Measurements from ENCODE around the gene RBMS3. TPM values are rescaled to one million over a fixed set of nuclear protein-coding genes. Genes with fewer than 3 reads are reported as not detected.

Gene RBMS3
- total RNA-seq, 1 donor: 81.1 TPM

DNA sequence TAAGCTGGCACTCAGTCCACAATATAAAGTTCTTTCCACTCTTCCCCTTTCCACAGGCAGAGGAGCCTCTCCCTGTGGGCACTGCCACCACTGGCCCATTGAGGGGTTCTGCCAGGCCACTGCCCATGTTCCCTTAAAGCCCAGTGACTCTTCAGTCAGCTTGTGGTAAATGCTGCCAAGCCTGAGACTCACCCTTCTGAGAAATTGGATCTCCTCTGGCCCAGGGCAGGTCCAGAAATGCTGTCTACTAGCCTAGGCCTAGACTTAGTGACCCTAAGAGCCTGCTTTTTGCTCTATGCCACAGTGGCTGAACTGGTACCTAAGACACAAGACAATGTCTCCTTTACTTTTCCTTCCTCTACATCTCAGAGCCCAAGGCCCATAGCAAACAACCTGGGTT lies 295.8 kb downstream of the RBMS3 start:
- H3K79me2 ChIP-seq (ENCODE audit: insufficient read depth, low read length): peaks cover 45% of the 10 kb centered on the region

DNA sequence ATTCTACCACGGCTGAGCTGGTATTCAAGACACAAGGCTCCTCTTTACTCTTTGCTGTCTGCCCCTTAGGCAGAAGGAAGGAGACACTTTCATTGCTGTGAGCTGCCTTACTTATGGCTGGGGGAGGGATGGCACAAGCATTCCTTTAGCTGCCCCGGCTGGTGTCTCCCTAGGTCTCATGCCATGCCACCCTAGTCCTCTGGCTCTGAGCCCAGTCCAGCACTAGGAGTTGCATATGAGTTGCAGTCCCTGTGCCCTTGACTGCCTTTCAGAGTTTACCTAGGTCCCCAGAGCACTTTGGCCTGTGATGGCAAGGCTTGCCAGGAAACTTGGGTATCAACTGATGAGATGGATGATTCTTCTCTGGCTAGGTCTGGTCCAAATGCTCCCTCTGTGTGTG lies 296.4 kb downstream of the RBMS3 start:
- Histone ChIP-seq H3K79me2 (ENCODE audit: insufficient read depth, low read length) (peaks cover 42% of the 10 kb centered on the region), H3K27ac (ENCODE audit: low read depth, low read length) (no peak overlapping the region), H3K4me3 (ENCODE audit: insufficient read depth, low read length) (no peak overlapping the region), H3K4me1 (ENCODE audit: insufficient read depth, low read length) (no peaks in the 10 kb centered on the region), H3K36me3 (ENCODE audit: insufficient read depth, low read length) (no peaks in the 10 kb centered on the region), H3K4me2 (ENCODE audit: insufficient read depth, low read length) (no peak overlapping the region), H2AFZ (ENCODE audit: low read length) (no peak overlapping the region), H3K27me3 (ENCODE audit: insufficient read depth, low read length) (no peaks in the 10 kb centered on the region), H4K20me1 (ENCODE audit: insufficient read depth, low read length) (peaks cover 11% of the 10 kb centered on the region), H3K9me3 (ENCODE audit: low read depth, low read length) (no peaks in the 10 kb centered on the region)
- no peak for DNase-seq (ENCODE audit: insufficient read length, low spot score, missing footprints)
- TF ChIP-seq, protein P1, sequence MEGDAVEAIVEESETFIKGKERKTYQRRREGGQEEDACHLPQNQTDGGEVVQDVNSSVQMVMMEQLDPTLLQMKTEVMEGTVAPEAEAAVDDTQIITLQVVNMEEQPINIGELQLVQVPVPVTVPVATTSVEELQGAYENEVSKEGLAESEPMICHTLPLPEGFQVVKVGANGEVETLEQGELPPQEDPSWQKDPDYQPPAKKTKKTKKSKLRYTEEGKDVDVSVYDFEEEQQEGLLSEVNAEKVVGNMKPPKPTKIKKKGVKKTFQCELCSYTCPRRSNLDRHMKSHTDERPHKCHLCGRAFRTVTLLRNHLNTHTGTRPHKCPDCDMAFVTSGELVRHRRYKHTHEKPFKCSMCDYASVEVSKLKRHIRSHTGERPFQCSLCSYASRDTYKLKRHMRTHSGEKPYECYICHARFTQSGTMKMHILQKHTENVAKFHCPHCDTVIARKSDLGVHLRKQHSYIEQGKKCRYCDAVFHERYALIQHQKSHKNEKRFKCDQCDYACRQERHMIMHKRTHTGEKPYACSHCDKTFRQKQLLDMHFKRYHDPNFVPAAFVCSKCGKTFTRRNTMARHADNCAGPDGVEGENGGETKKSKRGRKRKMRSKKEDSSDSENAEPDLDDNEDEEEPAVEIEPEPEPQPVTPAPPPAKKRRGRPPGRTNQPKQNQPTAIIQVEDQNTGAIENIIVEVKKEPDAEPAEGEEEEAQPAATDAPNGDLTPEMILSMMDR (IDR thresholded peaks at IDR 0.05; ENCODE audit: extremely low read depth, low read depth, low read length): no peak

More for the DNA sequence above, 295.8 kb downstream of the RBMS3 start:
- no peaks in the 10 kb centered on the region for H3K9me3 ChIP-seq (ENCODE audit: low read depth, low read length)
- TF ChIP-seq, protein P1 (IDR thresholded peaks at IDR 0.05; ENCODE audit: extremely low read depth, low read depth, low read length): no peak
- no peak overlapping the region for H3K4me3 ChIP-seq (ENCODE audit: insufficient read depth, low read length)
- no peak overlapping the region for H3K27ac ChIP-seq (ENCODE audit: low read depth, low read length)
- no peak overlapping the region for H2AFZ ChIP-seq (ENCODE audit: low read length)
- no peak overlapping the region for H3K4me2 ChIP-seq (ENCODE audit: insufficient read depth, low read length)
- peaks cover 11% of the 10 kb centered on the region for H4K20me1 ChIP-seq (ENCODE audit: insufficient read depth, low read length)
- no peaks in the 10 kb centered on the region for H3K27me3 ChIP-seq (ENCODE audit: insufficient read depth, low read length)
- H3K36me3 ChIP-seq (ENCODE audit: insufficient read depth, low read length): no peaks in the 10 kb centered on the region
- no peak for DNase-seq (ENCODE audit: insufficient read length, low spot score, missing footprints)
- H3K4me1 ChIP-seq (ENCODE audit: insufficient read depth, low read length): no peaks in the 10 kb centered on the region

DNA sequence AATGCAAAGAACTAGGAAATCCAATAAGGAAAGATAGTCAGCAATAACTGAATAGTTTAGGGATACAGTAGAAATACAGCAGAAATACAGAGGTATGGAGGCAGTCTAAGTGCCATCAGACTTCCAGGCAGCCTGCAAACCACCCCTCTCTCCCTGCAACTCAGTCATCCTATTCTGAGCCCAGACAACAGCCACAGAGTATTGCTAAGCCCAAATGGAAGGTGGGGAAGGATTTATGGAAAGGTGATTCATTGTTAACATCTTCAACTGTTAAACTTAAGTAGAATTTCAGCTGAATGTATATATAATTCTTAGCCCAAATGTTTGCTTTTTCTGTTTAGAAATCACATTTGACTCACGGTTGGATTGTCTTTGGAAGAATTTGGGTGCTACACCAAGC lies 300.4 kb downstream of the RBMS3 start:
- H3K4me3 ChIP-seq (ENCODE audit: insufficient read depth, low read length): no peak overlapping the region
- peaks cover 6% of the 10 kb centered on the region for H3K4me1 ChIP-seq (ENCODE audit: insufficient read depth, low read length)
- H3K27ac ChIP-seq (ENCODE audit: low read depth, low read length): no peak overlapping the region
- peaks cover 17% of the 10 kb centered on the region for H3K79me2 ChIP-seq (ENCODE audit: insufficient read depth, low read length)
- no peak overlapping the region for H2AFZ ChIP-seq (ENCODE audit: low read length)
- TF ChIP-seq, protein P1 (IDR thresholded peaks at IDR 0.05; ENCODE audit: extremely low read depth, low read depth, low read length): no peak
- no peaks in the 10 kb centered on the region for H3K27me3 ChIP-seq (ENCODE audit: insufficient read depth, low read length)
- H3K9me3 ChIP-seq (ENCODE audit: low read depth, low read length): no peaks in the 10 kb centered on the region
- no peak overlapping the region for H3K4me2 ChIP-seq (ENCODE audit: insufficient read depth, low read length)
- no peaks in the 10 kb centered on the region for H3K36me3 ChIP-seq (ENCODE audit: insufficient read depth, low read length)
- H4K20me1 ChIP-seq (ENCODE audit: insufficient read depth, low read length): peaks cover 7% of the 10 kb centered on the region
- no peak for DNase-seq (ENCODE audit: insufficient read length, low spot score, missing footprints)

DNA sequence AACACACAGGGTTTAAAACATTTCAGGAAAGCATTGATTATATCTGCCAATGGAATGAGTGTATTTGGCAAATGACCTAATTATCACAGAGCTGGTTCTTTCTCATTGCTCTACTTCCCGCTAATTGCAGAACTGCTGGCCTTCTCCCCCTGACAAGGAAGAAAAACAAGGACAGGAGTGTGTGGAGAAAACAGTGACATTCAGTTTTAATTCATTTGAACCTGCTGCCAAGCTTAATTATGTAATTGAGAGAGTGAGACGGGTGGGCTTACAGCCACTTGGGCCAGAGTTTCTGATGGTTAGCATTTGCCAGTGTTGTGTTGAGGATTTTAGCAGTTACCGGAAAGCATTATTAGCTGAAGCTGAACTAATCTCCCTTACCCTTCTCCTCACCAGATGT lies 301.4 kb downstream of the RBMS3 start:
- Histone ChIP-seq H3K9me3 (ENCODE audit: low read depth, low read length) (no peaks in the 10 kb centered on the region), H3K27ac (ENCODE audit: low read depth, low read length) (no peak overlapping the region), H3K4me1 (ENCODE audit: insufficient read depth, low read length) (peaks cover 6% of the 10 kb centered on the region), H2AFZ (ENCODE audit: low read length) (no peak overlapping the region), H3K27me3 (ENCODE audit: insufficient read depth, low read length) (no peaks in the 10 kb centered on the region), H3K4me2 (ENCODE audit: insufficient read depth, low read length) (no peak overlapping the region), H3K79me2 (ENCODE audit: insufficient read depth, low read length) (peaks cover 7% of the 10 kb centered on the region), H3K4me3 (ENCODE audit: insufficient read depth, low read length) (no peak overlapping the region), H4K20me1 (ENCODE audit: insufficient read depth, low read length) (no peaks in the 10 kb centered on the region), H3K36me3 (ENCODE audit: insufficient read depth, low read length) (no peaks in the 10 kb centered on the region)
- DNase-seq (ENCODE audit: insufficient read length, low spot score, missing footprints): no peak
- TF ChIP-seq, protein P1 (IDR thresholded peaks at IDR 0.05; ENCODE audit: extremely low read depth, low read depth, low read length): no peak

Measured in osteoblast (primary cell).